ENCODE measurements around the gene SERPINB13.

The SERPINB13 gene

DNA sequence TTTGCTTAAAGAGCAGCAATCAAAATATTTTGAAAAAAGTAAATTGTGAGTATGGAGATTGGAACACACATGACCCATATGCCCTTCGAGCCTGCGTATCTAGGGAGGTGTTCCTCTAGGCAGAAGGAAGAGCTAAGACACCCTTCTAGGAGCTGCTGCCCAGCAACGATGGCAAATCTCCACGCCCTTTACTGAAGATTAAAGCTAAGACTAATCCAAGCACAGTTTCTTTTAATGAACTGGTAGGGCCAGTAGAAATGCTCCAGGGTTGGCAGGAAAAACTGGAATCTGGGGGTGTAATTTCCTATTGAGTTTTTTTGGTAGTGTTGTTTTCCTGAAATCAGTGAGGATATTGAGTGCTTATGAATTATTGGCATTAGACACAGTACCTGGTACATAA, 712 bp upstream of the SERPINB13 start:
- H3K4me3 ChIP-seq (replicated peaks; ENCODE audit: low read depth, low read length) = no peak overlapping the region
- TF ChIP-seq, protein P1, sequence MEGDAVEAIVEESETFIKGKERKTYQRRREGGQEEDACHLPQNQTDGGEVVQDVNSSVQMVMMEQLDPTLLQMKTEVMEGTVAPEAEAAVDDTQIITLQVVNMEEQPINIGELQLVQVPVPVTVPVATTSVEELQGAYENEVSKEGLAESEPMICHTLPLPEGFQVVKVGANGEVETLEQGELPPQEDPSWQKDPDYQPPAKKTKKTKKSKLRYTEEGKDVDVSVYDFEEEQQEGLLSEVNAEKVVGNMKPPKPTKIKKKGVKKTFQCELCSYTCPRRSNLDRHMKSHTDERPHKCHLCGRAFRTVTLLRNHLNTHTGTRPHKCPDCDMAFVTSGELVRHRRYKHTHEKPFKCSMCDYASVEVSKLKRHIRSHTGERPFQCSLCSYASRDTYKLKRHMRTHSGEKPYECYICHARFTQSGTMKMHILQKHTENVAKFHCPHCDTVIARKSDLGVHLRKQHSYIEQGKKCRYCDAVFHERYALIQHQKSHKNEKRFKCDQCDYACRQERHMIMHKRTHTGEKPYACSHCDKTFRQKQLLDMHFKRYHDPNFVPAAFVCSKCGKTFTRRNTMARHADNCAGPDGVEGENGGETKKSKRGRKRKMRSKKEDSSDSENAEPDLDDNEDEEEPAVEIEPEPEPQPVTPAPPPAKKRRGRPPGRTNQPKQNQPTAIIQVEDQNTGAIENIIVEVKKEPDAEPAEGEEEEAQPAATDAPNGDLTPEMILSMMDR (IDR thresholded peaks at IDR 0.05; ENCODE audit: low read depth, low read length, missing control alignments) = no peak
- no peak for DNase-seq (ENCODE audit: extremely low read depth, low read depth)

DNA sequence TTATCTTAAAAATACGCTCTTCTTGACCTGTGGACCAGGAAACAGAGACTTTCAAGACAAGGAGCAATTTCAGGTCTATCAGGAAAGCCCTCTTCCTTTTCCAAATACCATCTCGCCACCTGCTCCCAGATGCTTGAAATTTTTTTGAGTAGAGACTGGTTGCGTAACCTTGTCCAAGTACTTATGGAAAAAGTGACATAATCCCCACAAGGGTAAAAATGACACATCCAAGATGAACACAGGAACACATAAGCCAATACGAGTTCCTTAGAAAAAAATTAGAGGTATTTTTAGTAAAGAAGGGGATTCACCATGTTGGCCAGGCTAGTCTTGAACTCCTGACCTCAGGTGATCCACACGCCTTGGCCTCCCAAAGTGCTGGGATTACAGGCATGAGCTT, 1.8 kb downstream of the SERPINB13 start:
- TF ChIP-seq, protein P1 (IDR thresholded peaks at IDR 0.05; ENCODE audit: low read depth, low read length, missing control alignments) = no peak
- no peak for DNase-seq (ENCODE audit: extremely low read depth, low read depth)
- no peak overlapping the region for H3K4me3 ChIP-seq (replicated peaks; ENCODE audit: low read depth, low read length)

DNA sequence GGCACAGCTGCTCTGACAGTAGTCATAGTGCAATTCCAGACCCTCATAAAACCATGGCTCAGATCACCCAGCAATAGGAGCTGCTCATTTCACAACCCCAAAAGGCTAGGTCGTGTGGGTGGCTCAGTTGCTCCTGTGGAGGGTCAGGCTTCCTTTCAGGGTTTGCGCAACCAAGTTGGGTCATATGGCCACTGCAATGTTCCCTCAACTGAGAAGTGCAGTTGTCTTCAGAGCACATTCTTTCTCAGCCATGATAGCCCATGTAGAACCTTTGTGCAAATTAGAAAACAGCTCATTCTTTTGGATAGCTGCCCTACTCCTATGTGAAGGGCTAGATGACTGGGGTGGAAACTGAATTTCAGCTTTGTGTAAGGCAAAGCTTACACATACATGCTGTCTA, 3.2 kb downstream of the SERPINB13 start:
- DNase-seq (ENCODE audit: extremely low read depth, low read depth) = no peak
- H3K4me3 ChIP-seq (replicated peaks; ENCODE audit: low read depth, low read length) = no peak overlapping the region
- TF ChIP-seq, protein P1 (IDR thresholded peaks at IDR 0.05; ENCODE audit: low read depth, low read length, missing control alignments) = no peak

DNA sequence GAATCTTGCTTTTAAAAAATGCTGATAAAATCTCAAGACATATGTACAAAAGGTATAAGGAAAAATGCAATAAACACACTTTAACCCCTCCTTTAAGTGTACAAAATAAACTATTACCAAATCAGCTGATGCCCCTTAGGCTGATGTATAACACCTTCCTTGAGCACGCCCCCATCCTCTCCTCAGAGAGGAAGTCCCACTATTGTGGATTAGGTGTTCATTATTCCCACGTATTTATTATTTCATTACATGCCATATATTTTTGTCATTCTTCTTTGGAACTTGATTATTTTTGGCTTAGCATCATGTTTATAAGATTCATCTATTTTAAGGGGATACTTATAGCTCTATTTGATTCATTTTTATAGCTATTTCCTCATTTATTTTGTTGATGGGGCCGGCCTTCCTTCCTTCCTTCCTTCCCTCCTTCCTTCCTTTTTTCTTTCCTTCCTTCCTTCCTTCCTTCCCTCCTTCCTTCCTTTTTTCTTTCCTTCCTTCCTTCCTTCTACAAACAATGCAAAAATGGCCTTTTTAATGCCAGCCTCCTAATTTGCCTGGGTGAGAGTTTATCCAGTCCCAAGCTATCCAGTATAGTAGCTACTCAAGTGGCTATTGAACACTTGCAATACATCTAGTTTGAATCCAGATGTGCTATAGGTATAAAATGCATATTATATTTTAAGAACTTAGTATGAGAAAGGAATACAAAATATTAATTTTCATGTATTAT, 4.0 kb downstream of the SERPINB13 start:
- H3K4me3 ChIP-seq (replicated peaks; ENCODE audit: low read depth, low read length) = no peak overlapping the region
- DNase-seq (ENCODE audit: extremely low read depth, low read depth) = no peak
- TF ChIP-seq, protein P1 (IDR thresholded peaks at IDR 0.05; ENCODE audit: low read depth, low read length, missing control alignments) = no peak

DNA sequence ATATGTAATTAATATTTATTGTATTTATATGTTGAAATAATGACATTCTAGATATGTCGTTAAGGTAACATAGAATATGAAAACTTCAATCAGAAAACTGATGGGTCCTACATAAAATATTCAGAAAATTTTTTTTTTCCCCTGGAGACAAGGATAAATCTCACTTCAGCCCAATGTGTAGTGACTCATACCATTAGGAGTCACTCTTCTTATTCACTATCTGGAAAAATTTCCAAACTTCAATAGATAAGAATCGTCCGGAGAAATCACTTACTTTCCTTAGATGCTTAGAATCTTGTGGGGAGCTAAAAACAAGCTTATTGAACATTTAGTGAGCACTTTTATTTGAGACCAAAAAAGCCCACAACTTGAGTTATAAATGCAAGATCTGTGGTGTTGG, 4.6 kb downstream of the SERPINB13 start:
- H3K4me3 ChIP-seq (replicated peaks; ENCODE audit: low read depth, low read length) = no peak overlapping the region
- no peak for DNase-seq (ENCODE audit: extremely low read depth, low read depth)
- TF ChIP-seq, protein P1 (IDR thresholded peaks at IDR 0.05; ENCODE audit: low read depth, low read length, missing control alignments) = no peak

DNA sequence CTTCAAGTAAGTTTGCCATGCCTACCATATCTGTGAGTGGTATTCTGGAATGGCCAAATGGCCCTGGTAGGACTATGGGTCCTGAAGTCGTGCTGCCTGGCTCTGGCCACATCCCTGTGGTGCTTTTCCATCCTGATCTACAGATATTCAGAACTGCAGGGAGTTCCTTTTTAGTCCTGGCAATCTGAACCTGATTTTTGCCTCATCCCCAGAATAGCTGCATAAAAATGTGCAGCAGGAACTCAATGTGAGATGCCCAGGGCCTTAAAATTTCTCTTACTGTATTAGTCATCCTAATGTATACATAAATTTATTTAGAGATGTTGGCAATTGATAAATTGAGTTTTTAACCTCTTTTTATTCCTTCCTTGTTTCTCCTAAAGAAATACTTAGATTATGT, 5.3 kb downstream of the SERPINB13 start:
- TF ChIP-seq, protein P1 (IDR thresholded peaks at IDR 0.05; ENCODE audit: low read depth, low read length, missing control alignments) = no peak
- DNase-seq (ENCODE audit: extremely low read depth, low read depth) = no peak
- H3K4me3 ChIP-seq (replicated peaks; ENCODE audit: low read depth, low read length) = no peak overlapping the region

DNA sequence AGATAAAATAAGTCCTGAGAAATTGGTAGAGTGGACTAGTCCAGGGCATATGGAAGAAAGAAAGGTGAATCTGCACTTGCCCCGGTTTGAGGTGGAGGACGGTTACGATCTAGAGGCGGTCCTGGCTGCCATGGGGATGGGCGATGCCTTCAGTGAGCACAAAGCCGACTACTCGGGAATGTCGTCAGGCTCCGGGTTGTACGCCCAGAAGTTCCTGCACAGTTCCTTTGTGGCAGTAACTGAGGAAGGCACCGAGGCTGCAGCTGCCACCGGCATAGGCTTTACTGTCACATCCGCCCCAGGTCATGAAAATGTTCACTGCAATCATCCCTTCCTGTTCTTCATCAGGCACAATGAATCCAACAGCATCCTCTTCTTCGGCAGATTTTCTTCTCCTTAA, 9.8 kb downstream of the SERPINB13 start:
- TF ChIP-seq, protein P1 (IDR thresholded peaks at IDR 0.05; ENCODE audit: low read depth, low read length, missing control alignments) = no peak
- DNase-seq (ENCODE audit: extremely low read depth, low read depth) = no peak
- no peak overlapping the region for H3K4me3 ChIP-seq (replicated peaks; ENCODE audit: low read depth, low read length)

Data from HFF-Myc (cell line).